Measurements from ENCODE around the gene FKBP3. TPM values are rescaled to one million over a fixed set of nuclear protein-coding genes. Genes with fewer than 3 reads are reported as not detected.

The FKBP3 gene
- total and polyA plus RNA-seq, 2 of the 8 experiments (the other 6 are each of a cell fraction or from before 2014, with no cell fraction given), result 36.0 to 149 TPM

GRCh38 chr14:45149602-45150001 lies 15.3 kb upstream of the FKBP3 start:
- Histone ChIP-seq H3K79me1 (ENCODE audit: low read depth, low read length) (peaks cover 2% of the 10 kb centered on the region; the same call in 1 of the 2 replicates), H3K56ac (replicated peaks; ENCODE audit: insufficient read length, low read depth, low read length) (no peak overlapping the region), H3K4ac (replicated peaks; ENCODE audit: insufficient read length, low read depth, low read length) (no peak overlapping the region), H3K36me3 (ENCODE audit: control insufficient read depth in 2 of 4, insufficient read depth in 4 of 4, low read length in 3 of 4) (peaks cover 0 to 4% (median 1%) of the 10 kb centered on the region in 4 experiments; a peak in 3 of 8 replicates), H2BK20ac (ENCODE audit: low read length) (no peak overlapping the region), H3K4me3 (ENCODE audit: extremely low read depth in 1 of 4, insufficient read depth in 2 of 4, low read depth in 3 of 4, low read length in 4 of 4) (no peak overlapping the region), H3K4me1 (replicated peaks in 1 of 4; ENCODE audit: control insufficient read depth in 3 of 4, insufficient read depth in 4 of 4, low read length in 3 of 4) (peaks cover 0 to 4% (median 2%) of the 10 kb centered on the region in 4 experiments; a peak in 2 of 7 replicates), H3K27me3 (replicated peaks in 1 of 4; ENCODE audit: control insufficient read depth in 3 of 4, extremely low read depth in 1 of 4, insufficient read depth in 3 of 4, low read length in 3 of 4) (no peaks in the 10 kb centered on the region), H3K23me2 (ENCODE audit: low read depth, low read length) (no peaks in the 10 kb centered on the region; the same call in 1 of the 2 replicates), H3K27ac (ENCODE audit: low read depth, low read length) (no peak overlapping the region), H2AK5ac (ENCODE audit: low read depth, low read length) (no peak overlapping the region), H3K18ac (ENCODE audit: extremely low read depth, low read length) (no peak overlapping the region), H2BK120ac (replicated peaks; ENCODE audit: low read depth, low read length) (no peak overlapping the region), H3K9me3 (ENCODE audit: insufficient read depth in 2 of 2, low read depth in 1 of 2, low read length in 1 of 2) (no peaks in the 10 kb centered on the region), H3K9ac (replicated peaks in 1 of 4; ENCODE audit: extremely low read depth in 1 of 4, low read depth in 3 of 4, low read length in 3 of 4) (no peak overlapping the region), H3K14ac (ENCODE audit: insufficient read length) (no peak overlapping the region), H2BK15ac (ENCODE audit: low read length) (no peak overlapping the region), H2BK5ac (ENCODE audit: low read depth, low read length) (no peak overlapping the region), H3K79me2 (ENCODE audit: control insufficient read depth in 1 of 2, insufficient read depth in 2 of 2, low read length in 2 of 2) (peaks cover 0 to 8% of the 10 kb centered on the region in 2 experiments; a peak in 1 of 4 replicates), H2AFZ (ENCODE audit: low read length) (no peak overlapping the region), H3K23ac (ENCODE audit: insufficient read length) (no peak overlapping the region), H4K91ac (replicated peaks; ENCODE audit: insufficient read length, low read length) (no peak overlapping the region), H4K20me1 (replicated peaks in 1 of 2; ENCODE audit: control insufficient read depth in 1 of 2, insufficient read depth in 2 of 2, low read length in 2 of 2) (no peaks in the 10 kb centered on the region), H4K8ac (ENCODE audit: extremely low read depth, insufficient read depth, low read length) (no peak overlapping the region), H3K4me2 (ENCODE audit: insufficient read depth in 1 of 2, low read depth in 2 of 2, low read length in 2 of 2) (no peak overlapping the region), H2BK12ac (ENCODE audit: low read depth, low read length) (no peak overlapping the region), H4K5ac (ENCODE audit: insufficient read length, low read depth, low read length) (no peak overlapping the region)
- no peak for FAIRE-seq
- no peak for TF ChIP-seq GTF2F1 (IDR thresholded peaks at IDR 0.05; ENCODE audit: borderline replicate concordance, low read depth, low read length)
- no peak for TF ChIP-seq ASH2L (IDR thresholded peaks at IDR 0.05; ENCODE audit: low read length)
- TF ChIP-seq NRF1 (IDR thresholded peaks at IDR 0.05; ENCODE audit: low read depth, low read length), result no peak
- no peak for TF ChIP-seq EGR1 (IDR thresholded peaks at IDR 0.05; ENCODE audit: borderline replicate concordance, low read depth, low read length)
- no peak for TF ChIP-seq CTCF (IDR thresholded peaks at IDR 0.05; ENCODE audit: control extremely low read depth in 1 of 3, insufficient read depth in 1 of 3, low read depth in 1 of 3, low read length in 3 of 3)
- no peak for TF ChIP-seq SIX5 (IDR thresholded peaks at IDR 0.05; ENCODE audit: low read depth, low read length)
- no peak for TF ChIP-seq SP4 (IDR thresholded peaks at IDR 0.05; ENCODE audit: low read length)
- no peak for TF ChIP-seq RBBP5 (IDR thresholded peaks at IDR 0.05; ENCODE audit: borderline replicate concordance, low read depth, low read length)
- TF ChIP-seq KDM4A (IDR thresholded peaks at IDR 0.05; ENCODE audit: low read depth, low read length, severe bottlenecking), result no peak
- TF ChIP-seq E2F6 (IDR thresholded peaks at IDR 0.05), result no peak
- no peak for TF ChIP-seq HDAC2 (IDR thresholded peaks at IDR 0.05; ENCODE audit: borderline replicate concordance in 1 of 2, low read depth in 2 of 2, low read length in 2 of 2)
- POLR2A ChIA-PET (ENCODE audit: partially characterized antibody), result no interaction called here
- CTCF ChIA-PET (ENCODE audit: partially characterized antibody), result no interaction called here
- WGBS, 2 experiments (ENCODE audit: extremely low coverage in 1 of 2, insufficient coverage in 1 of 2, insufficient read length in 1 of 2, insufficient replicate concordance in 2 of 2, low coverage in 1 of 2, low lambda C conversion rate in 2 of 2, missing lambda C conversion rate in 1 of 2), result 93% methylated on average over 3 of the region's 3 CpGs; no CpG with 5 or more reads in 1 of the 2 experiments
- DNase-seq (ENCODE audit: low read depth in 1 of 2, low spot score in 2 of 2), result no peak

All from H1 (cell line).